Retinal pigment epithelial cell (primary cell): ENCODE measurements around the gene INPP5D.

Source experiments
- DNase-seq: peaks from one replicate; pipeline ENCODE4 v3.0.0-alpha.2; 2010; ENCODE audit warnings: low read depth
- H3K4me3 ChIP-seq: 2 replicates; pipeline ENCODE4 v1.5.1; 2011; ENCODE audit warnings: mild to moderate bottlenecking, low read length, control low read depth, moderate library complexity
- TF ChIP-seq, protein P1 (sequence below): conservative IDR thresholded peaks from 2 replicates; pipeline ENCODE4 v1.5.1; 2011; ENCODE audit warnings: low read depth, low read length, control low read depth, inconsistent platforms

The INPP5D gene

DNA sequence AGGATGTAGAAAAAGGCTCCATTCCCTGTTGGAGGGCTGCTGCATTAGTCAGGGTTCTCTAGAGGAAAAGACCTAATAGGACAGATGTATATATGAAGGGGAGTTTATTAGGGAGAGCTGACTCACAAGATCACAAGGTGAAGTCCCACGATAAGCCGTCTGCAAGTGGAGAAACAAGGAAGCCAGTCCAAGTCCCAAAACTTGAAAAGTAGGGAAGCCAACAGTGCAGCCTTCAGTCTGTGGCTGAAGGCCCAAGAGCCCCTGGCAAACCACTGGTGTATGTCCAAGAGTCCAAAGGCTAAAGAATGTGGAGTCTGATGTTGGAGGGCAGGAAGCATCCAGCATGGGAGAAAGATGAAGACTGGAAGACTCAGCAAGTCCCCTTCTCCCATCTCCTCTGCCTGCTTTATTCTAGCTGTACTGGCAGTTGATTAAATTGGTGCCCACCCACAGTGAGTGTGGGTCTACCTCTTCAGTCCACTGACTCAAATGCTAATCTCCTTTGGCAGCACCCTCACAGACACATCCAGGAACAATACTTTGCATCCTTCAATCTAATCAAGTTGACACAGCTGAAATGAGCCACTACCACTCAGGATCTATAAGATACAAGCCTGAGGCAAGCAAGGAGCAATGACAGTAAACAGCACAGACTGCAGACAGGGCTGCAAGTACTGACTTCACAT, 161.4 kb downstream of the INPP5D start:
- DNase-seq = no peak
- no peak overlapping the region for H3K4me3 ChIP-seq
- TF ChIP-seq, protein P1, sequence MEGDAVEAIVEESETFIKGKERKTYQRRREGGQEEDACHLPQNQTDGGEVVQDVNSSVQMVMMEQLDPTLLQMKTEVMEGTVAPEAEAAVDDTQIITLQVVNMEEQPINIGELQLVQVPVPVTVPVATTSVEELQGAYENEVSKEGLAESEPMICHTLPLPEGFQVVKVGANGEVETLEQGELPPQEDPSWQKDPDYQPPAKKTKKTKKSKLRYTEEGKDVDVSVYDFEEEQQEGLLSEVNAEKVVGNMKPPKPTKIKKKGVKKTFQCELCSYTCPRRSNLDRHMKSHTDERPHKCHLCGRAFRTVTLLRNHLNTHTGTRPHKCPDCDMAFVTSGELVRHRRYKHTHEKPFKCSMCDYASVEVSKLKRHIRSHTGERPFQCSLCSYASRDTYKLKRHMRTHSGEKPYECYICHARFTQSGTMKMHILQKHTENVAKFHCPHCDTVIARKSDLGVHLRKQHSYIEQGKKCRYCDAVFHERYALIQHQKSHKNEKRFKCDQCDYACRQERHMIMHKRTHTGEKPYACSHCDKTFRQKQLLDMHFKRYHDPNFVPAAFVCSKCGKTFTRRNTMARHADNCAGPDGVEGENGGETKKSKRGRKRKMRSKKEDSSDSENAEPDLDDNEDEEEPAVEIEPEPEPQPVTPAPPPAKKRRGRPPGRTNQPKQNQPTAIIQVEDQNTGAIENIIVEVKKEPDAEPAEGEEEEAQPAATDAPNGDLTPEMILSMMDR = no peak

GRCh38 chr2:233223059-233223894, 163.1 kb downstream of the INPP5D start:
- no peak for DNase-seq
- TF ChIP-seq, protein P1 = no peak
- no peak overlapping the region for H3K4me3 ChIP-seq

DNA sequence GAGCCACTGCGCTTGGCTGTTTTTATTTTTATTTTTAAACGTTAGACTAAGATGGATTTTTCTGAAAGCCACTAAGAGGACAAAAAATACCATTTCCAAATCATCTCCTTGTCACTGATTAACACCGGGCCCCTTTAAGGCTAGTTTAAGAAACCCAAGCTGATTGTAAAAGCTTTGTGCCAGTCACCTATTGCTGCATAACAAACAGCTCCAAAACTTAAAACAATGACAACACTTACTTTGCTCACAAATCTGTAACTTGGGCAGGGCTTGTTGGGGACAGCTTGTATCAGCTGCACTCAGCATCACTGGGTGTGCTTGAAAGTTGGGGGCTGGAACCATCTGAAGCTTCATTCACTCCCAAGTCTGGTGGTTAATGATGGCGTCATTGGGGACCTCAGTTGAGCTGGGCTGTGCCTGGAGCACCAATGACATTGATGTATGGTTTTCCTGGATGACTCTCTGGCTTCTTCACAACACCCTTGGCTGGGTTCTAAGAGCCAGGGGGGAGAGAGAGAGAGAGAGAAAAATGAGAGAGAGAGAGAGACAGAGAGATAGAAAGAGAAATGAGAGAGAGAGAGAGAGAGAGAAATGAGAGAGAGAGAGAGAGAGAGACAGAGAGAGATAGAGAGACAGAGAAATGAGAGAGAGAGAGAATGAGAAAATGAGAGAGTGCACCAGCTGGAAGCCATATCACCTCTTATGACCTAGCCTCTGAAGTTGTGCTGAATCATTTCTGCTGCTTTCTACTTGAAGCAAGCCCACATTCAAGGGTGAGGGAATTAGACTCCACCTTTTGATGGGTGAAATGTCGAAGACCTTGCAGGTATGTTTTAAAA, 165.3 kb downstream of the INPP5D start:
- no peak for DNase-seq
- H3K4me3 ChIP-seq = no peak overlapping the region
- TF ChIP-seq, protein P1 = no peak

- no peak for DNase-seq
- TF ChIP-seq, protein P1 = no peak
- H3K4me3 ChIP-seq = no peak overlapping the region
These were observed 166.4 kb downstream of the INPP5D start for GRCh38 chr2:233226511-233227031.

- no peak for DNase-seq
- H3K4me3 ChIP-seq = no peak overlapping the region
- TF ChIP-seq, protein P1 = no peak
These were observed 167.3 kb downstream of the INPP5D start for GRCh38 chr2:233227346-233227978.

GRCh38 chr2:233228376-233228775, 168.2 kb downstream of the INPP5D start:
- no peak for DNase-seq
- TF ChIP-seq, protein P1 = no peak
- H3K4me3 ChIP-seq = no peak overlapping the region
